ENCODE results near the gene RNF130. TPM values are rescaled to one million over a fixed set of nuclear protein-coding genes. Genes with fewer than 3 reads are reported as not detected.

The RNF130 gene
- total and polyA plus RNA-seq, 9 of the 15 experiments (the other 6 are each of a cell fraction or from before 2014, with no cell fraction given), result 5.8 to 39.4 (median 27.1) TPM

DNA sequence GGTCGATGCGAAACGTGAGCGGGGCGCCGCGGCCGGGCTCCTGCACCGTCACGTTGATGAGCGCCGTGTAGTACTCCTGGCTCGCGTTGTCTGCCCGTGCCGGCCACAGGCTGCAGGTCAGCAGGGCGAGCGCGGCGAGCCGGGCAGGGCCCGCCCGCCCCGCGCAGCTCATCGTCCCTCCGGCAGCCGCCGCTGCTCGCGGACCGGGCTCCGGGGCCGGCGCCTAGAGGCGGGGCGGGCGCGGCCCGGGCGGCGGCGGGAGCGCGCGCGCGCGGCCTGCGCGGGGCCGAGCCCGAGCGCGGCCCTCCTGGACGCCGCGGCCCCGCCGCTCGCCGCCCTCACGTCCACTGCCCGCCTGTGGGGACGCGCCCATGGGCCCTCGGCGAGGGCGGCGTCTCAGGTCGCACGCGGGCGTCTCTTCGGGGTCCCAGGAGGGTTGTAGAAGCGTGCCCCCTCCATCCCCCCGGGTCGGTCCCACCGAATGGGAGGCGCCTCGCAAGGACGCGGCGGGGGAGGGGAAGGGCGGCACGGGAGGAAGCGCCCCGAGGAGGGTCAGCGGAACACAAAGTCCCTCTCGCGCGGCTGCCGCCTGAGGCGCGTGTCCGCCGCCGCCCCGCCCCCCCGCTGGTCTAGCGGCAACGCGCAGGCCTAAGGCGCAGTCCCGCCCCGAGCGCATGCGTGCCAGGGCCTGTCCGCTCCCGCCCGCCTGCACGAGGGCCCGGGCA lies at the start of gene RNF130 (continued):
- TF ChIP-seq, protein P1, sequence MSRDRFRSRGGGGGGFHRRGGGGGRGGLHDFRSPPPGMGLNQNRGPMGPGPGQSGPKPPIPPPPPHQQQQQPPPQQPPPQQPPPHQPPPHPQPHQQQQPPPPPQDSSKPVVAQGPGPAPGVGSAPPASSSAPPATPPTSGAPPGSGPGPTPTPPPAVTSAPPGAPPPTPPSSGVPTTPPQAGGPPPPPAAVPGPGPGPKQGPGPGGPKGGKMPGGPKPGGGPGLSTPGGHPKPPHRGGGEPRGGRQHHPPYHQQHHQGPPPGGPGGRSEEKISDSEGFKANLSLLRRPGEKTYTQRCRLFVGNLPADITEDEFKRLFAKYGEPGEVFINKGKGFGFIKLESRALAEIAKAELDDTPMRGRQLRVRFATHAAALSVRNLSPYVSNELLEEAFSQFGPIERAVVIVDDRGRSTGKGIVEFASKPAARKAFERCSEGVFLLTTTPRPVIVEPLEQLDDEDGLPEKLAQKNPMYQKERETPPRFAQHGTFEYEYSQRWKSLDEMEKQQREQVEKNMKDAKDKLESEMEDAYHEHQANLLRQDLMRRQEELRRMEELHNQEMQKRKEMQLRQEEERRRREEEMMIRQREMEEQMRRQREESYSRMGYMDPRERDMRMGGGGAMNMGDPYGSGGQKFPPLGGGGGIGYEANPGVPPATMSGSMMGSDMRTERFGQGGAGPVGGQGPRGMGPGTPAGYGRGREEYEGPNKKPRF (IDR thresholded peaks at IDR 0.05; ENCODE audit: low read depth, low read length), result no peak
- no peak for TF ChIP-seq U2AF1 (optimal IDR thresholded peaks at IDR 0.05; ENCODE audit: low read depth, low read length)
- no peak for TF ChIP-seq MXI1 (IDR thresholded peaks at IDR 0.05; ENCODE audit: low read depth, low read length)
- TF ChIP-seq DPF2 (IDR thresholded peaks at IDR 0.05), result no peak
- no peak for TF ChIP-seq KLF16 (IDR thresholded peaks at IDR 0.05)
- no peak for TF ChIP-seq CHCHD3 (CRISPR knock-in tag; IDR thresholded peaks at IDR 0.05)
- no peak for TF ChIP-seq RFX7 (CRISPR knock-in tag; IDR thresholded peaks at IDR 0.05)
- no peak for TF ChIP-seq ZNF212 (CRISPR knock-in tag; IDR thresholded peaks at IDR 0.05)
- TF ChIP-seq TAF7 (tag; IDR thresholded peaks at IDR 0.05), result no peak
- TF ChIP-seq, protein P2, sequence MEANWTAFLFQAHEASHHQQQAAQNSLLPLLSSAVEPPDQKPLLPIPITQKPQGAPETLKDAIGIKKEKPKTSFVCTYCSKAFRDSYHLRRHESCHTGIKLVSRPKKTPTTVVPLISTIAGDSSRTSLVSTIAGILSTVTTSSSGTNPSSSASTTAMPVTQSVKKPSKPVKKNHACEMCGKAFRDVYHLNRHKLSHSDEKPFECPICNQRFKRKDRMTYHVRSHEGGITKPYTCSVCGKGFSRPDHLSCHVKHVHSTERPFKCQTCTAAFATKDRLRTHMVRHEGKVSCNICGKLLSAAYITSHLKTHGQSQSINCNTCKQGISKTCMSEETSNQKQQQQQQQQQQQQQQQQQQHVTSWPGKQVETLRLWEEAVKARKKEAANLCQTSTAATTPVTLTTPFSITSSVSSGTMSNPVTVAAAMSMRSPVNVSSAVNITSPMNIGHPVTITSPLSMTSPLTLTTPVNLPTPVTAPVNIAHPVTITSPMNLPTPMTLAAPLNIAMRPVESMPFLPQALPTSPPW (CRISPR knock-in tag; IDR thresholded peaks at IDR 0.05), result peak; percentile 99
- TF ChIP-seq, protein P3, sequence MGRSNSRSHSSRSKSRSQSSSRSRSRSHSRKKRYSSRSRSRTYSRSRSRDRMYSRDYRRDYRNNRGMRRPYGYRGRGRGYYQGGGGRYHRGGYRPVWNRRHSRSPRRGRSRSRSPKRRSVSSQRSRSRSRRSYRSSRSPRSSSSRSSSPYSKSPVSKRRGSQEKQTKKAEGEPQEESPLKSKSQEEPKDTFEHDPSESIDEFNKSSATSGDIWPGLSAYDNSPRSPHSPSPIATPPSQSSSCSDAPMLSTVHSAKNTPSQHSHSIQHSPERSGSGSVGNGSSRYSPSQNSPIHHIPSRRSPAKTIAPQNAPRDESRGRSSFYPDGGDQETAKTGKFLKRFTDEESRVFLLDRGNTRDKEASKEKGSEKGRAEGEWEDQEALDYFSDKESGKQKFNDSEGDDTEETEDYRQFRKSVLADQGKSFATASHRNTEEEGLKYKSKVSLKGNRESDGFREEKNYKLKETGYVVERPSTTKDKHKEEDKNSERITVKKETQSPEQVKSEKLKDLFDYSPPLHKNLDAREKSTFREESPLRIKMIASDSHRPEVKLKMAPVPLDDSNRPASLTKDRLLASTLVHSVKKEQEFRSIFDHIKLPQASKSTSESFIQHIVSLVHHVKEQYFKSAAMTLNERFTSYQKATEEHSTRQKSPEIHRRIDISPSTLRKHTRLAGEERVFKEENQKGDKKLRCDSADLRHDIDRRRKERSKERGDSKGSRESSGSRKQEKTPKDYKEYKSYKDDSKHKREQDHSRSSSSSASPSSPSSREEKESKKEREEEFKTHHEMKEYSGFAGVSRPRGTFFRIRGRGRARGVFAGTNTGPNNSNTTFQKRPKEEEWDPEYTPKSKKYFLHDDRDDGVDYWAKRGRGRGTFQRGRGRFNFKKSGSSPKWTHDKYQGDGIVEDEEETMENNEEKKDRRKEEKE (IDR thresholded peaks at IDR 0.05; ENCODE audit: borderline replicate concordance in 1 of 2, control insufficient read depth in 1 of 2, low read depth in 2 of 2, low read length in 1 of 2), result no peak
- TF ChIP-seq ZNF785 (CRISPR knock-in tag; IDR thresholded peaks at IDR 0.05), result no peak
- no peak for TF ChIP-seq SMAD2 (IDR thresholded peaks at IDR 0.05; ENCODE audit: low read depth, low read length)
- 0 out of 2 replicates have a peak, but pooled peaks have one; percentile 39 for TF ChIP-seq HIVEP1 (CRISPR knock-in tag; IDR thresholded peaks at IDR 0.05)
- TF ChIP-seq ZNF408 (CRISPR knock-in tag; IDR thresholded peaks at IDR 0.05; ENCODE audit: low read depth), result no peak
- no peak for TF ChIP-seq FUS (optimal IDR thresholded peaks at IDR 0.05; ENCODE audit: low read depth, low read length)
- TF ChIP-seq, protein P4, sequence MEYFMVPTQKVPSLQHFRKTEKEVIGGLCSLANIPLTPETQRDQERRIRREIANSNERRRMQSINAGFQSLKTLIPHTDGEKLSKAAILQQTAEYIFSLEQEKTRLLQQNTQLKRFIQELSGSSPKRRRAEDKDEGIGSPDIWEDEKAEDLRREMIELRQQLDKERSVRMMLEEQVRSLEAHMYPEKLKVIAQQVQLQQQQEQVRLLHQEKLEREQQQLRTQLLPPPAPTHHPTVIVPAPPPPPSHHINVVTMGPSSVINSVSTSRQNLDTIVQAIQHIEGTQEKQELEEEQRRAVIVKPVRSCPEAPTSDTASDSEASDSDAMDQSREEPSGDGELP (CRISPR knock-in tag; IDR thresholded peaks at IDR 0.05; ENCODE audit: borderline replicate concordance), result peak; percentile 92; the same call in 1 of the 2 replicates
- no peak for TF ChIP-seq MIER1 (IDR thresholded peaks at IDR 0.05; ENCODE audit: low read depth)
- TF ChIP-seq HNRNPLL (IDR thresholded peaks at IDR 0.05; ENCODE audit: low read depth, low read length, poor library complexity, severe bottlenecking), result no peak
